ENCODE measurements around the gene KIF11. TPM values are rescaled to one million over a fixed set of nuclear protein-coding genes. Genes with fewer than 3 reads are reported as not detected.

The KIF11 gene
- total and polyA plus RNA-seq, 9 of the 15 experiments (the other 6 are each of a cell fraction or from before 2014, with no cell fraction given): 11.3 to 54.4 (median 29.2) TPM

GRCh38 chr10:92696606-92697383 lies 103.9 kb downstream of the KIF11 start (continued):
- TF ChIP-seq TCF3 (CRISPR knock-in tag; IDR thresholded peaks at IDR 0.05) (peak; percentile 51), ZNF778 (CRISPR knock-in tag; IDR thresholded peaks at IDR 0.05) (no peak), RBBP5 (IDR thresholded peaks at IDR 0.05; ENCODE audit: borderline replicate concordance, insufficient read depth, low read length, poor library complexity, severe bottlenecking) (peak; percentile 7), HINFP (tag; conservative IDR thresholded peaks at IDR 0.05; ENCODE audit: low read depth) (no peak), ZNF165 (CRISPR knock-in tag; IDR thresholded peaks at IDR 0.05; ENCODE audit: borderline replicate concordance) (no peak), HDAC1 (IDR thresholded peaks at IDR 0.05) (0 out of 4 replicates have a peak, but pooled peaks of 1 of the 2 experiments have one; percentile 16), ETV1 (tag; conservative IDR thresholded peaks at IDR 0.05; ENCODE audit: low read depth) (peak; percentile 55; the same call in 1 of the 2 replicates), FOXK2 (conservative IDR thresholded peaks at IDR 0.05 in 1 of 2, IDR thresholded peaks at IDR 0.05 in 1 of 2; ENCODE audit: low read depth in 2 of 2) (no peak), ZNF224 (CRISPR knock-in tag; IDR thresholded peaks at IDR 0.05) (no peak), CBFA2T3 (IDR thresholded peaks at IDR 0.05) (peak; percentile 44; the same call in 1 of the 2 replicates), SAFB (IDR thresholded peaks at IDR 0.05; ENCODE audit: borderline replicate concordance, low read depth, low read length) (no peak), ZZZ3 (IDR thresholded peaks at IDR 0.05) (no peak), CREB3L1 (IDR thresholded peaks at IDR 0.05; ENCODE audit: borderline replicate concordance, low read depth) (no peak), POLR2A (conservative IDR thresholded peaks at IDR 0.05) (peak; percentile 59; the same call in 1 of the 2 replicates), TBL1XR1 (IDR thresholded peaks at IDR 0.05; ENCODE audit: low read length in 2 of 2) (peak in 1 of 2 experiments; percentile 49; a peak in 1 of 4 replicates), ZNF830 (CRISPR knock-in tag; IDR thresholded peaks at IDR 0.05) (no peak), ZNF232 (CRISPR knock-in tag; IDR thresholded peaks at IDR 0.05) (no peak)
- TF ChIP-seq, protein P1, sequence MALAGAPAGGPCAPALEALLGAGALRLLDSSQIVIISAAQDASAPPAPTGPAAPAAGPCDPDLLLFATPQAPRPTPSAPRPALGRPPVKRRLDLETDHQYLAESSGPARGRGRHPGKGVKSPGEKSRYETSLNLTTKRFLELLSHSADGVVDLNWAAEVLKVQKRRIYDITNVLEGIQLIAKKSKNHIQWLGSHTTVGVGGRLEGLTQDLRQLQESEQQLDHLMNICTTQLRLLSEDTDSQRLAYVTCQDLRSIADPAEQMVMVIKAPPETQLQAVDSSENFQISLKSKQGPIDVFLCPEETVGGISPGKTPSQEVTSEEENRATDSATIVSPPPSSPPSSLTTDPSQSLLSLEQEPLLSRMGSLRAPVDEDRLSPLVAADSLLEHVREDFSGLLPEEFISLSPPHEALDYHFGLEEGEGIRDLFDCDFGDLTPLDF (CRISPR knock-in tag; IDR thresholded peaks at IDR 0.05): no peak
- TF ChIP-seq, protein P2, sequence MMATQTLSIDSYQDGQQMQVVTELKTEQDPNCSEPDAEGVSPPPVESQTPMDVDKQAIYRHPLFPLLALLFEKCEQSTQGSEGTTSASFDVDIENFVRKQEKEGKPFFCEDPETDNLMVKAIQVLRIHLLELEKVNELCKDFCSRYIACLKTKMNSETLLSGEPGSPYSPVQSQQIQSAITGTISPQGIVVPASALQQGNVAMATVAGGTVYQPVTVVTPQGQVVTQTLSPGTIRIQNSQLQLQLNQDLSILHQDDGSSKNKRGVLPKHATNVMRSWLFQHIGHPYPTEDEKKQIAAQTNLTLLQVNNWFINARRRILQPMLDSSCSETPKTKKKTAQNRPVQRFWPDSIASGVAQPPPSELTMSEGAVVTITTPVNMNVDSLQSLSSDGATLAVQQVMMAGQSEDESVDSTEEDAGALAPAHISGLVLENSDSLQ (IDR thresholded peaks at IDR 0.05): no peak
- TF ChIP-seq, protein P3, sequence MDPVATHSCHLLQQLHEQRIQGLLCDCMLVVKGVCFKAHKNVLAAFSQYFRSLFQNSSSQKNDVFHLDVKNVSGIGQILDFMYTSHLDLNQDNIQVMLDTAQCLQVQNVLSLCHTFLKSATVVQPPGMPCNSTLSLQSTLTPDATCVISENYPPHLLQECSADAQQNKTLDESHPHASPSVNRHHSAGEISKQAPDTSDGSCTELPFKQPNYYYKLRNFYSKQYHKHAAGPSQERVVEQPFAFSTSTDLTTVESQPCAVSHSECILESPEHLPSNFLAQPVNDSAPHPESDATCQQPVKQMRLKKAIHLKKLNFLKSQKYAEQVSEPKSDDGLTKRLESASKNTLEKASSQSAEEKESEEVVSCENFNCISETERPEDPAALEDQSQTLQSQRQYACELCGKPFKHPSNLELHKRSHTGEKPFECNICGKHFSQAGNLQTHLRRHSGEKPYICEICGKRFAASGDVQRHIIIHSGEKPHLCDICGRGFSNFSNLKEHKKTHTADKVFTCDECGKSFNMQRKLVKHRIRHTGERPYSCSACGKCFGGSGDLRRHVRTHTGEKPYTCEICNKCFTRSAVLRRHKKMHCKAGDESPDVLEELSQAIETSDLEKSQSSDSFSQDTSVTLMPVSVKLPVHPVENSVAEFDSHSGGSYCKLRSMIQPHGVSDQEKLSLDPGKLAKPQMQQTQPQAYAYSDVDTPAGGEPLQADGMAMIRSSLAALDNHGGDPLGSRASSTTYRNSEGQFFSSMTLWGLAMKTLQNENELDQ (CRISPR knock-in tag; IDR thresholded peaks at IDR 0.05; ENCODE audit: borderline replicate concordance): no peak

Data from K562 (cell line).